HG02759 (cell line): ENCODE measurements around the gene TRDN.

Source experiments
- ATAC-seq: cut with Tn5 transposase; IDR thresholded peaks from one replicate; pipeline ENCODE4 v1.9.1; 2021; ENCODE audit warnings: mild to moderate bottlenecking, moderate library complexity; ENCODE audit not compliant: unreplicated experiment

TRDN gene

DNA sequence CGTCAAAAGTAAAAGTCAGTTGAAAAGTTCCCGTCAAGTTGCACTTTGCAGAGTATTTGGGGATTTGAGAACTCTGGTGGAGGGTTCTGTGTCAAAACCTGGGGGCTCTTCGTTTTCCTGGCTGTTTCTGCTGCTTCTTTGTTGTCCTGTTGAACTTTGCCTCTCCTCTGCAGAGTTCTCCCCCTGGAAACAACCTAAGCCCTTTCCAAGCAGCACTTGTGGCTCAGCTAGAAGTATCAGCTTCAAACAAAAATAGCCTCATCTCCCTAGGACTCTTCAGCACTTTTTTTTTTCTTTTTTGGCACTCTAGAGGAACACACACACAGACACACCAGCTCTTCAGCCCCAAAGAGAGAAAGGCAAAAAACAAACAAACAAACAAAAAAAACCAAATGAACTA, at the start of gene TRDN:
TSS of gene TRDN (minus strand) at position 169 of the 400 bp plus-strand sequence. CDS start 175 bp downstream, outside the sequence.
- ATAC-seq, result no peak

DNA sequence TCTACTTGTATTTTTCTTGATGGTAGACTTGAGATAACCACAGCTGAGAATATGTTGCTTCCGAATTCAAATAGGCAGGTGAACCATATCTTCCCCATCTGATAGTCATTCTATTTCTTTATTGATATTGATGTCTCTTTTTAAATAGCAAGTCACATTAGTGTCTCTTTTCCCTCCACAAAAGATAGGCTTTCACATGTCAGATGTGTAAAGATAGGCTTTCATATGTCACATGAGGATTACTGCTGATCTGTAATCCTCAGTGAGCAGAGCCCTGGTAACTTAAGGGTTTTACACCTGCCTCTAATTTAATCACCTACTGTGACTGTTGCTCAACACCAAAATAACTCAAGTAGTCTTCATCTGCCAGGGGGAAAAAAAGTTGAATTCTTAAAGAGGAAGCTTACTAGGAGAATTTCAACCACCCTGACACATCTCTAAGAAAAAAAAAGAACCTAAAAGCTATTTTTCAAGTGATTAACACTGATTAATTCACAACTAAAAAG, 45.3 kb upstream of the TRDN start:
- ATAC-seq, result no peak

- ATAC-seq, result no peak
Measured at GRCh38 chr6:123677897-123678296, 41.1 kb upstream of the TRDN start.

DNA sequence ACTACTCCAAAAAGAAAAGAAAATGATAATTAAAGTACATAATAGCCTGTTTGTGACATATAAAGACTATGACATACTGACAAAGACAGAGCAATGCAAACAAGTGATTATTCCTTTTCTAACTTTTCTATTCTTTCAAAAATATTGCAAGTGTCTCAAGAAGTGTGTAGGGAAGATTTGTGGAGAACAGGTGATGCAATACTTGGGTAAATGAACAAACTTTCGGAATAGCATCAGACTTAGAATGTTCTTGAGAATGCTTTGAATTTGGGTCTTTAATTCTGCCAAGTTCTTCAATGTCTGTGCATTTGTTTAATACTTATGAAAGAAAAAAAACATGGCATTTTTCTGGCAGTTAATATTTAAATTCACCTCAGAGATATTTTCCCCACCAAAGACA, 40.0 kb upstream of the TRDN start:
- no peak for ATAC-seq

DNA sequence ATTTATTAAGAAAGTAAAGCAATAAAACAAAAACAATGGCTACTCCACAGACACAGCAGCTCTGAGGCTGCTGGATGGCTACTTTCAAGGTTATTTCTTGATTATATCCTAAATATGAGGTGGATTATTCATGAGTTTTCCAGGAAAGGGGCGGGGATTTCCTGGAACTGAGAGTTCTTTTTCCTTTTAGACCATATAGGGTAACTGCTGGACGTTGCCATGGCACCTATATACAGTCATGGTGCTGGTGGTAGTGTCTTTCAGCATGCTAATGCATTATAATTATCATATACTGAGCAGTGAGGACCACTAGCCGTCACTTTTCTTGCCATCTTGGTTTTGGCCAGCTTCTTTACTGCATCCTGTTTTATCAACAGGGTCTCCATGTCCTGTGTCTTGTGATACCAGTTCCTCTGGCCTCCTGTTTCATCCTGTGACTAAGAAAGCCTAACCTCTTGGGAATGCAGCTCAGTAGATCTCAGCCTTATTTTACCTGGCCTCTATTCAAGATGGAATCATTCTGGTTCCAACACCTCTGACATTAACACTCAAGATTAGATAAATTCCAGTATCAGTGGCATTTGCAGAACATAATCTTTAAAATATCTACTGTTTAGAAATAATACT, 32.3 kb upstream of the TRDN start:
- ATAC-seq, result no peak

- no peak for ATAC-seq
Measured at GRCh38 chr6:123668063-123668462, 31.3 kb upstream of the TRDN start.

GRCh38 chr6:123663436-123663835, 26.7 kb upstream of the TRDN start:
- no peak for ATAC-seq

GRCh38 chr6:123662757-123663156, 26.0 kb upstream of the TRDN start:
- ATAC-seq, result no peak

GRCh38 chr6:123661105-123661891, 24.5 kb upstream of the TRDN start:
- ATAC-seq, result no peak

- no peak for ATAC-seq
Measured at GRCh38 chr6:123659960-123660748, 23.4 kb upstream of the TRDN start.

DNA sequence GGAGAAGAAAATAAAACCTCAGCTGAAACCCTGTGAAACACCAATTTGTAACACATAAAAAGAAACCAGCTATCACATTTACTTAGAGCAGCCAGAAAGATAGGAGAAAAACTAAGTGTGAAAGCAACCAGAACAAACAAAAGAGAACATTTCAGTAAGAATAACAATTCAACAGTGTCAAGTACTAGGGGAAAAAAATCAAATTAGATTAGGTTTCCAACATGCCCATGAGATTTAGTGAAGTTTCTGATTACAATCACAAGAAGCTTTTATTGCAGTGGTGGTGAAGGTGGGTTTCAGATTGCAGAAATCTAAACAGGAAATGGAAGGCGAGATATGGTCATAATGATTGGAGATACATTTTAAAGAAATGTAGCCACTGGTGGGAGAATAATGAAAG, 22.1 kb upstream of the TRDN start:
- ATAC-seq, result no peak

- ATAC-seq, result peak; percentile 87
Measured at GRCh38 chr6:123655521-123656306, 19.0 kb upstream of the TRDN start.

DNA sequence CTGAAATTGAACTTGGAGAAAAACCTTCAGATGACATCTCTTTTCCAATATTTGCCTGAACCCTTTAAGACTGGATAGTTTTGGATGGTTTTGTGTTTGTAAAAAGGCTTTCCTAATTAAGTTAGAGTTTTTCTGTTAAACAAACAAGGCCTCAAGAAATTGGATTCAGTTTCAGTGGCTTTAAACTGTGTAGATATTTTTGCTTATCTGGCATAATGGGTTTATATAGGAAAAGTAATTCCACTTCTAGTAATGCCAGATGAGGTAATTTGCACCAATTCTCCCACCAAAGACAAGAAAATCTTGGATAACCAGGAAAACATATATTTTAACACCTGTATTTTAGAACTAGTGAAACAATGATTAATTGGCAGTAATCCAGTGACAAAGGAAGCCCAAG, 12.0 kb upstream of the TRDN start:
- no peak for ATAC-seq

DNA sequence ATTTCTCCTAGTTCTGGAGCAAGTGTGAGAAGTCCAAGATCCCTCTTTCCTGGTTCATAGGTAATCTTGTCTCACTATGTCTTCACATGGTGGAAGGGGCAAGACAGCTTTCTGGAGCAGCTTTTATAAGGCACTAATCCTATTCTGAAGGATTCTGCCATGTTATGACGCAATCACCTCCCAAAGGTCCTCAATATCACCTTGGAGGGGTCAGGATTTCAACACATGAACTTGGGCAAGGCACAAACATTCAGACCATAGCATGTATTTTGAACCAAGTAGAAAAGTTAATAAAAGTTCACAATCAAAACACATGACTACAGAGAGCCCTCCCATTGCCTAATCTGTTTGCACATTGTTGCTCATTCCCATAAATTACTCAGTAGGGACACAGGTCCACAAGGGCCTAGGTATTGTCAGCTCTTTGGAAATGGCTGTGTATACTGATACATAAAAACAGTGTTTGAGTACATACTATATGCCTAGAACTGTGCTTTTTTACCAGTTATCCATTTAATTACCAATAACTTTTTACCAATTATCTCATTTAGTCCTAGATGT, 11.3 kb upstream of the TRDN start:
- ATAC-seq, result no peak

DNA sequence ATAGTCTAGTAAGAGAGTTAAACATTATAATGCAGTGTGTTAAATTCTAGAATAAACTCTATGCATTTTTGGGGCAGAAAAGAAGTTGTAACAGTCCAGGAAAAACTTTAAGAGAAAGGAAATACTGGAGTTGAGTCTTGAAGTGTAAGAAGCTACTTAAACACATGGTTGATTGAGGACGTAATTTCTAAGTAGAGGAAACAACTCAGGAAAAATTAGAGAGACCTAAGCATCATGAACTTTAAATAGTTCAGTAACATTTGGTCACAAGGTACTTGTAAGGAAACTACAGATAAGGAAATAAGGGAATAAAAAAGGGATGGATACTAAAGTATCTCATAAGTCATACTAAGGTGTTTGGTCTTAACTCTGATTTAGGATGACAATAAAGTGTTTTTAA, 4.7 kb upstream of the TRDN start:
- no peak for ATAC-seq

- ATAC-seq, result no peak
Measured at GRCh38 chr6:123640567-123641187, 3.9 kb upstream of the TRDN start.

DNA sequence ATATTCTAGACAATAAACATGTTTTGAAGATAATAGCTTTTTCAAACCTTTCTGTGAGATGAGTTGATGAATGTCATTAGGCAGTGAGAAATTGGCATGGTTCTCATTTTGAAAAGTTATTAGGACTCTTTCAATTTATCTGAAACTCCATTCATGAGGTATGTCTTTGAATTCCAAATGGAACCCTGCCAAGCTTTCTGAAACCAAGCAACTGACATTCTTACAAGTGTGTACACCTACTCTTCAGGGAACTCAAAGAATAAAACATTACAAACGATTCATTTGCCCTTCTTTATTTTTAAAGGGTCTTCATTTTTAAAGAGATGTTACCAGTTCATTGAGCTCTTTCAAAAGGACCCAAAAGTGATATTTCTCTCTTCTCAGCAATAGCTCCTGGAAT, 2.1 kb upstream of the TRDN start:
- ATAC-seq, result no peak

- no peak for ATAC-seq
Measured at GRCh38 chr6:123636282-123636681, 468 bp downstream of the TRDN start.

DNA sequence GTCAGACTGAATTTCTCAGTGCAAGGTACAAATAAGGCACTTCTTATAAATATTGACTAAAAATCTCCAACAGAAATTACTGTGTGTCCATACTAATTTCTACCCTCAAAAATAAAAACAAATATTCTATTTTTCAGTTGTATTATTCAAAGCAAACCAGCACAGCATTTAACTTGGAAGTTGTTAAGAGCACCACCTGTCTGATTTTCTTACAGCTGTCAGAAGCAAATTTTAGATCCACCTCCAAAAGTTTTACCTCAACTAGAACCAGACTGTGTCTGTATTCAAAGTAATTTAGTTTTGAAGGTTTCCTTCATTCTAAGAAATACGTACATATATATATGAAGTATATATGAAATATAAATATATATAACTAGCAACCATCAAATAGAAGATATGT, 1.2 kb downstream of the TRDN start:
- no peak for ATAC-seq

- no peak for ATAC-seq
Measured at GRCh38 chr6:123635144-123635543, 1.6 kb downstream of the TRDN start.
